DND-41 (cell line): ENCODE measurements around the gene SCAF11.

Experiments used
- CTCF ChIP-seq: IDR thresholded peaks from 2 replicates; pipeline ENCODE4 v1.5.1; 2012; ENCODE audit warnings: borderline replicate concordance, low read length, moderate library complexity, mild to moderate bottlenecking; ENCODE audit not compliant: poor library complexity, severe bottlenecking; ENCODE audit errors: extremely low read depth
- EZH2 ChIP-seq: IDR thresholded peaks from 3 replicates; pipeline ENCODE4 v1.6.1; 2012; ENCODE audit warnings: borderline replicate concordance, low read depth, mild to moderate bottlenecking, moderate library complexity, low read length, inconsistent platforms; ENCODE audit not compliant: severe bottlenecking

- no peak for TF ChIP-seq CTCF
- TF ChIP-seq EZH2: no peak
Measured at GRCh38 chr12:45969084-45969483, 21.3 kb downstream of the SCAF11 start.
